Neural progenitor cell (in vitro differentiated cells): ENCODE measurements around the gene MGAT4B.

ENCODE experiments used
- CTCF ChIP-seq: fragments of 200-600 bp; sonication (generic); IDR thresholded peaks from 2 replicates; pipeline ENCODE4 v1.5.1; 2017; ENCODE audit warnings: antibody characterized with exemption, mild to moderate bottlenecking
- EZH2 ChIP-seq: fragments of 200-600 bp; sonication (generic); IDR thresholded peaks from 2 replicates; pipeline ENCODE4 v1.6.1; 2017; ENCODE audit warnings: antibody characterized with exemption, mild to moderate bottlenecking, moderate library complexity
- EZH2phosphoT487 ChIP-seq: fragments of 200-600 bp; sonication (generic); IDR thresholded peaks from 2 replicates; pipeline ENCODE4 v1.6.1; 2017; ENCODE audit warnings: antibody characterized with exemption

DNA sequence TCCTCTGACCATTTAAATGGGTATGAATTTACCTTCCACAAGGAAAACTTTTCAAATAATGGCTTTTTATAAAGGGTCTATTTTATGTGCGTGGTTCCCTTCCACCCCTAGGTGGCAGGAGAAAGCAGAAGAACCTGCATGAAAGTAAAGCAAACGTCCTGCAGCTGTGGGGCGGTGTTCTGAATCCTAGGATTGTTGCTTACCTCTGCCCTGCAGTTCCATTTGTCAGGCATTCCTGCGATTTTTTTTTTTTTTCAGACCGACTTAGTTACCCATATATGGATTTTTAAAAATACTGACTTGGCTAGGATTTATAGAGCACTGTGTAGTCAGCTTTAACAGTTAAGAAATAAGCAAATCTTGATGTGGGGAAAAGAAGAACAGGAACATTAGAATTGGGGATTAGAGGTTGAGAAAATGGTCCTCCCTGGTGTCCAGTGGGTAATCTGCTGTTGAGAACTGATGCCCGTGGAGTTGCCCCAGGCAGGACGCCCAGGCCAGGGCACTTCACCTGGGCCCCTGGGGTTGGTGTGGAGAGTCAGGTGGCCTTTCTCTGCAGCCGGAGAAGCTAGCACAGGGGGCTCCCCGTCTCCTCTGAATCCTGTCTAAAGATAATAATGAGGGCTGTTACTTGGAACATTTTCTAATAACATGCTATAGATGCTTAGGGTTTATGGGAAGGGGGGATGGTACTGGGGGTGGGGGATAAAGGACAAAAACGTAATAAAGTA lies 43.3 kb downstream of the MGAT4B start:
- TF ChIP-seq CTCF (peak; percentile 95), EZH2phosphoT487 (no peak), EZH2 (no peak)
